Rectal smooth muscle tissue (tissue), 1 donor: Measurements from ENCODE around the gene SPATA25.
A peak's percentile ranks its signal among the peaks of the same experiment; 100 is the strongest.

Experiments used
- H3K27ac ChIP-seq: one replicate; pipeline ENCODE4 v1.7.0; 2013; ENCODE audit warnings: low read depth, low read length, inconsistent platforms
- H3K27me3 ChIP-seq: one replicate; pipeline ENCODE4 v1.7.0; 2013; ENCODE audit warnings: low read length; ENCODE audit not compliant: control insufficient read depth, insufficient read depth
- H3K36me3 ChIP-seq: one replicate; pipeline ENCODE4 v1.7.0; 2013; ENCODE audit warnings: low read length; ENCODE audit not compliant: control insufficient read depth, insufficient read depth
- H3K4me1 ChIP-seq: one replicate; pipeline ENCODE4 v1.7.0; 2013; ENCODE audit warnings: low read length; ENCODE audit not compliant: control insufficient read depth, insufficient read depth
- H3K4me3 ChIP-seq: one replicate; pipeline ENCODE4 v1.7.0; 2013; ENCODE audit warnings: low read length
- H3K9ac ChIP-seq: one replicate; pipeline ENCODE4 v1.7.0; 2013; ENCODE audit warnings: low read length

The SPATA25 gene

GRCh38 chr20:45863543-45864470, 23.6 kb downstream of the SPATA25 start:
- H3K4me1 ChIP-seq: no peaks in the 10 kb centered on the region
- no peak overlapping the region for H3K4me3 ChIP-seq
- H3K36me3 ChIP-seq: no peaks in the 10 kb centered on the region
- no peak overlapping the region for H3K9ac ChIP-seq
- H3K27me3 ChIP-seq: no peaks in the 10 kb centered on the region
- H3K27ac ChIP-seq: no peak overlapping the region

DNA sequence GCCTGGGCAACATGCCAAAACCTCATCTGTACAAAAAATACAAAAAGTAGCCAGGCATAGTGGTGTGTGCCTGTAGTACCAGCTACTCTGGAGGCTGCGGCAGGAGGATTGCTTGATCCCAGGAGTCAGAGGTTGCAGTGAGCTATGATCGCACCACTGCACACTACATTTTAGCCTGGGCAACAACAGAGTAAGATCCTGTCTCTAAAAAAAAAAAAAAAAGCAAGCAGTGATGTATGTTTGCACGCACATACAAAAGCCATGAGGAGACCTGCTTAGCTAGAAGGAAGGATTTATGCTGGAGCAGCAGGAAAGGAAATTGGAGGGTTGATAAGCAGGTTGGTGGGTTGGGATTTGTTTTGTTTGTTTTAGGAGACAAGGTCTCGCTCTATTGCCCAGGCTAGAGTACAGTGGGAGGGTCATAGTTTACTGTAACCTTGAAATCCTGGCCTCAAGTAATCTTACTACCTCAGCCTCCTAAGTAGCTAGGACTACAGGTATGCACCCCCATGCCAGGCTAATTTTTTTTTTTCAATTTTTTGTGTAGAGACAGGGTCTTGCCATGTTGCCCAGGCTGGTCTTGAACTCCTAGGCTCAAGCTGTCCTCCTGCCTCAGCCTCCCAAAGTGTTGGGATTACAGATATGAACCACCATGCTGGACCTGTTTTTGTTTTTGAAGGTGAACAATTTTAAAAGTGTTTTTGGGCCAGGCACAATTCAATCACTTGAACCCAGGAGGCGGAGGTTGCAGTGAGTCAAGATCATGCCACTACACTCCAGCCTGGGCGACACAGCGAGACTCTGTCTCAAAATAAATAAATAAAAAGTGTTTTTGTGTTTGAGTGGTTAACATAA, 26.0 kb downstream of the SPATA25 start:
- Histone ChIP-seq H3K27me3 (no peaks in the 10 kb centered on the region), H3K4me3 (no peak overlapping the region), H3K27ac (no peak overlapping the region), H3K4me1 (peaks cover 6% of the 10 kb centered on the region), H3K36me3 (no peaks in the 10 kb centered on the region), H3K9ac (no peak overlapping the region)

- no peaks in the 10 kb centered on the region for H3K27me3 ChIP-seq
- no peak overlapping the region for H3K9ac ChIP-seq
- H3K4me3 ChIP-seq: no peak overlapping the region
- H3K27ac ChIP-seq: no peak overlapping the region
- peaks cover 14% of the 10 kb centered on the region for H3K4me1 ChIP-seq
- no peaks in the 10 kb centered on the region for H3K36me3 ChIP-seq
Observed at GRCh38 chr20:45860560-45861220, 26.7 kb downstream of the SPATA25 start.

GRCh38 chr20:45859916-45860315, 27.5 kb downstream of the SPATA25 start:
- no peaks in the 10 kb centered on the region for H3K27me3 ChIP-seq
- H3K4me1 ChIP-seq: peaks cover 19% of the 10 kb centered on the region
- H3K36me3 ChIP-seq: no peaks in the 10 kb centered on the region
- no peak overlapping the region for H3K27ac ChIP-seq
- no peak overlapping the region for H3K4me3 ChIP-seq
- H3K9ac ChIP-seq: no peak overlapping the region

DNA sequence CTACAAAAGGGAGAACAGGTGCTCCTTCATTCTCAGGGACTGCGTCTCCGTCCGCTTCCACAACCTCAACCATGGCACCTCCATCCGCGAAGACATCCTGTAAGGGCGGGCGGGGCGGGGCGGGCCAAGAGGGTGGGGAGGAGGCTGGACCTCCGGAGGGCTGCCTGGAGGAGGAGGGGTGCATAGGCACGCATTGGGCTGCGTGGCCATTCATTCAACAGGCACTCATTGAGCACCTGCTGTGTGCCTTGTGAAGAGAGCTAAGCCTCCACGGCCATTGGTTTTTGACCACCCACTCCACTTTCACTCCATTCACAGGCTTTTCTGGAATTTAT, 29.6 kb downstream of the SPATA25 start:
- H3K4me3 ChIP-seq: peak overlapping the region; percentile 96
- H3K36me3 ChIP-seq: no peaks in the 10 kb centered on the region
- H3K27me3 ChIP-seq: no peaks in the 10 kb centered on the region
- H3K4me1 ChIP-seq: peaks cover 20% of the 10 kb centered on the region
- peak overlapping the region; percentile 88 for H3K27ac ChIP-seq
- peak overlapping the region; percentile 59 for H3K9ac ChIP-seq

DNA sequence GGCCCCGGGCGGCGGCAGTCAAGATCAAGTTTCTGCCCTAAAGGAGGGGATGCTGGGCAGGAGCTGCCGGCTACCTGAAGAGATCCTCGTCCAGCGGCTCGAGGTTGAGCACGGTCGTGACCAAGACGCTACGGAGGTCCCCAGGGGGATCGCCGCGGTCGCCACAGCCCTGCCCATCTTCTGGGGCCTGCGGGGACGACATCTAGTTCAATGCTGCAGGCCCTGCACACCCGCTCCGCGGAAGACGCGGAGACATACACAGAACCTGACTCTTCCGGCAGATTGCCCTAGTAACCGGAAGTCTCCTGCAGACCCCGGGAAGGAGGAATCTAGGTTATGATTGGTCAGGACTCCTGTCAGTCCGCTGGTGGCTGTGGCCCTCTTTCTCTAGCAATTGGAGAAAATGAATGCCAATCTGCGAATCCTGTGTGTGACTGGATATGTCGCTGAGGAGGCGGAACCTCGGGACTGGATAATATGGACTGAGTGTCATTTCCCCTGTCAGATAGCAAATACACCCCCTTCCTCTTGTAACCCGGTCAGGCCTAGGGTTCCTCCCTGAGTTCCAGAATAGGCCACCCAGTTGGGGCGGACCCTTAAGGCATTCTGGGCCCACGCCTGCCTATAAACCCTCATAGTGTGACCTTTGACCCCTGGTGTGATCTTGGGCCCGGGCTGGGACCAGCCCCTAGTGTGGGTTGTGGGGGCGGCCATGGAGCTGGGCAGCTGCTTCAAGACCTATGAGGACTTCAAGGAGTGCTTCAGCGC, 30.1 kb downstream of the SPATA25 start, which contains the start of the genes ACOT8 and ZSWIM3:
Gene ACOT8, minus strand, starts transcription at position 279 of the 768 bp plus-strand sequence. Its CDS starts 77 bp downstream, at position 202.
Gene ZSWIM3, plus strand, starts transcription at position 501 of the 768 bp plus-strand sequence. Its CDS starts 212 bp downstream, at position 713.
- Histone ChIP-seq H3K4me1 (peaks cover 20% of the 10 kb centered on the region), H3K4me3 (peak within 1 kb of the TSS; percentile 96), H3K27ac (peak within 1 kb of the TSS; percentile 88), H3K27me3 (no peaks in the 10 kb centered on the region), H3K9ac (peak within 1 kb of the TSS; percentile 82), H3K36me3 (no peaks in the 10 kb centered on the region)

GRCh38 chr20:45853484-45853883, 33.9 kb downstream of the SPATA25 start:
- Histone ChIP-seq H3K4me3 (no peak overlapping the region), H3K27me3 (no peaks in the 10 kb centered on the region), H3K9ac (no peak overlapping the region), H3K36me3 (peaks cover 1% of the 10 kb centered on the region), H3K27ac (no peak overlapping the region), H3K4me1 (peaks cover 19% of the 10 kb centered on the region)

- H3K36me3 ChIP-seq: peaks cover 4% of the 10 kb centered on the region
- H3K27ac ChIP-seq: no peak overlapping the region
- H3K4me3 ChIP-seq: no peak overlapping the region
- H3K4me1 ChIP-seq: peaks cover 14% of the 10 kb centered on the region
- H3K27me3 ChIP-seq: no peaks in the 10 kb centered on the region
- H3K9ac ChIP-seq: no peak overlapping the region
Observed at GRCh38 chr20:45852326-45852725, 35.1 kb downstream of the SPATA25 start.

GRCh38 chr20:45851501-45851900, 35.9 kb downstream of the SPATA25 start:
- Histone ChIP-seq H3K27me3 (no peaks in the 10 kb centered on the region), H3K27ac (no peak overlapping the region), H3K36me3 (peaks cover 4% of the 10 kb centered on the region), H3K4me3 (no peak overlapping the region), H3K9ac (no peak overlapping the region), H3K4me1 (peaks cover 14% of the 10 kb centered on the region)

GRCh38 chr20:45850926-45851325, 36.5 kb downstream of the SPATA25 start:
- no peak overlapping the region for H3K4me3 ChIP-seq
- H3K36me3 ChIP-seq: peaks cover 4% of the 10 kb centered on the region
- no peak overlapping the region for H3K9ac ChIP-seq
- no peaks in the 10 kb centered on the region for H3K27me3 ChIP-seq
- peaks cover 9% of the 10 kb centered on the region for H3K4me1 ChIP-seq
- H3K27ac ChIP-seq: no peak overlapping the region

DNA sequence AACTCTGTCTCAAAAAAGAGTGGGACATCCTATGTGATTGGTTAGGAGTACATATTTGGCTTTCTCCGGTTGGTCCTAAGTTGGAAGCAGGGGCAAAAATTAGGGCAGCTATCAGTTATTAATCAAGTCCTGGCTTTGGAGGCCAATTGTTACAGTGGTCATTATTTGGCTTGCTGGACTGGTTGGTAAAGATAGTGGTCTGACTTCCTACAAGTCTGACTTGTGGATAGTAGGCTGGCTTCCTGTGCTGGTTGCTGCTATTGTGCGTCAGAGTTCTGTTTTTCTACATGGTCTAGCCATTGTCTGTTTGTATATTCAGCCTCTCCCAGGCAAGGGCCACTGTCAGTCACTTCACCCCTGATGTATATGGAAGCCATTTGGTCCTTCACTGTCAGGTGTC, 37.2 kb downstream of the SPATA25 start:
- Histone ChIP-seq H3K27me3 (no peaks in the 10 kb centered on the region), H3K36me3 (peaks cover 7% of the 10 kb centered on the region), H3K27ac (no peak overlapping the region), H3K4me3 (no peak overlapping the region), H3K4me1 (peaks cover 5% of the 10 kb centered on the region), H3K9ac (no peak overlapping the region)
